SH-SY5Y (cell line): Measurements from ENCODE around the gene MAMDC4.

Experiments
- GATA2 ChIP-seq: IDR thresholded peaks from 2 replicates; pipeline ENCODE4 v1.6.1; 2011; ENCODE audit warnings: mild to moderate bottlenecking, low read depth, low read length
- GATA3 ChIP-seq: IDR thresholded peaks from 2 replicates; pipeline ENCODE4 v1.6.1; 2011; ENCODE audit warnings: low read depth, mild to moderate bottlenecking, low read length, moderate library complexity

- no peak for TF ChIP-seq GATA3
- TF ChIP-seq GATA2 = no peak
Observed at GRCh38 chr9:136808806-136809158, 43.4 kb upstream of the MAMDC4 start.
